ENCODE results near the gene SESN2.
A peak's percentile ranks its signal among the peaks of the same experiment; 100 is the strongest.

The SESN2 gene

GRCh38 chr1:28232558-28233263 lies 26.6 kb upstream of the SESN2 start, which contains the start of gene DNAJC8:
DNAJC8 (minus strand) TSS chr1:28233029; CDS start chr1:28232998, 31 bp downstream.
- H3K36me3 Mint-ChIP-seq (ENCODE audit: low read depth): peaks cover 12% of the 10 kb centered on the region
- H3K27me3 Mint-ChIP-seq (ENCODE audit: low read depth, poor library complexity): peaks cover 9% of the 10 kb centered on the region
- no peak for TF ChIP-seq CTCF (IDR thresholded peaks at IDR 0.05)
- peaks cover 26% of the 10 kb centered on the region for H3K4me1 Mint-ChIP-seq
- DNase-seq: peak; percentile 93
- no peaks in the 10 kb centered on the region for H3K9me3 Mint-ChIP-seq
- H3K27ac Mint-ChIP-seq: peak within 1 kb of the TSS; percentile 98
- H3K4me3 Mint-ChIP-seq: peak within 1 kb of the TSS; percentile 97

- no peak for TF ChIP-seq CTCF (IDR thresholded peaks at IDR 0.05)
- Mint-ChIP-seq H3K4me1 (peaks cover 26% of the 10 kb centered on the region), H3K9me3 (no peaks in the 10 kb centered on the region), H3K36me3 (ENCODE audit: low read depth) (peaks cover 7% of the 10 kb centered on the region), H3K4me3 (peak overlapping the region; percentile 97), H3K27ac (no peak overlapping the region), H3K27me3 (ENCODE audit: low read depth, poor library complexity) (peaks cover 9% of the 10 kb centered on the region)
- DNase-seq: no peak
These were observed 26.1 kb upstream of the SESN2 start for GRCh38 chr1:28233264-28233606.

GRCh38 chr1:28235755-28236655 lies 23.3 kb upstream of the SESN2 start, which contains the start of gene ATP5IF1:
ATP5IF1 (plus strand) TSS chr1:28236124; CDS start chr1:28236184, 60 bp downstream.
- H3K36me3 Mint-ChIP-seq (ENCODE audit: low read depth): no peaks in the 10 kb centered on the region
- peaks cover 26% of the 10 kb centered on the region for H3K4me1 Mint-ChIP-seq
- H3K27me3 Mint-ChIP-seq (ENCODE audit: low read depth, poor library complexity): peaks cover 9% of the 10 kb centered on the region
- TF ChIP-seq CTCF (IDR thresholded peaks at IDR 0.05): no peak
- no peak within 1 kb of the TSS for H3K27ac Mint-ChIP-seq
- peak; percentile 92 for DNase-seq
- no peak within 1 kb of the TSS for H3K4me3 Mint-ChIP-seq
- H3K9me3 Mint-ChIP-seq: no peaks in the 10 kb centered on the region

- H3K27ac Mint-ChIP-seq: no peak overlapping the region
- no peaks in the 10 kb centered on the region for H3K36me3 Mint-ChIP-seq (ENCODE audit: low read depth)
- H3K27me3 Mint-ChIP-seq (ENCODE audit: low read depth, poor library complexity): peaks cover 8% of the 10 kb centered on the region
- peaks cover 32% of the 10 kb centered on the region for H3K4me1 Mint-ChIP-seq
- H3K9me3 Mint-ChIP-seq: no peaks in the 10 kb centered on the region
- TF ChIP-seq CTCF (IDR thresholded peaks at IDR 0.05): no peak
- no peak overlapping the region for H3K4me3 Mint-ChIP-seq
- no peak for DNase-seq
These were observed 22.5 kb upstream of the SESN2 start for GRCh38 chr1:28236656-28237322.

GRCh38 chr1:28239004-28239403 lies 20.3 kb upstream of the SESN2 start:
- no peak for TF ChIP-seq CTCF (IDR thresholded peaks at IDR 0.05)
- Mint-ChIP-seq H3K27me3 (ENCODE audit: low read depth, poor library complexity) (peaks cover 3% of the 10 kb centered on the region), H3K27ac (no peak overlapping the region), H3K4me1 (peaks cover 23% of the 10 kb centered on the region), H3K4me3 (no peak overlapping the region), H3K36me3 (ENCODE audit: low read depth) (no peaks in the 10 kb centered on the region), H3K9me3 (no peaks in the 10 kb centered on the region)
- DNase-seq: no peak

Data from nephron progenitor cell (in vitro differentiated cells).